HepG2 (cell line): ENCODE measurements around the gene P2RX1. TPM values are rescaled to one million over a fixed set of nuclear protein-coding genes. Genes with fewer than 3 reads are reported as not detected.

Experiments used
- ATAC-seq: fragments of 200-7000 bp; cut with Tn5 transposase; 3 replicates; pipeline ENCODE4 v1.9.1; 2020; ENCODE audit warnings: mild to moderate bottlenecking, moderate library complexity
- BruUV-seq: library from RNA; stranded (reverse); fragments of 400-500 nt; replicated peaks from 2 replicates; lab custom pipeline; 2021; lab: Mats Ljungman, UMichigan
- CTCF ChIA-PET: fragments of 300-600 bp; formaldehyde crosslinking; extraction: SDS; loops from one replicate; lab custom pipeline; 2021; ENCODE audit warnings: low total read pairs, inconsistent platforms, low intra/inter-chr PET ratio; lab: Yijun Ruan, JAX
- POLR2A ChIA-PET: fragments of 350-600 bp; sonication (Branson Sonifier 250); formaldehyde crosslinking; loops from one replicate; lab custom pipeline; 2020; ENCODE audit warnings: antibody characterized with exemption, inconsistent platforms; lab: Yijun Ruan, JAX
- DNase-seq: peaks from one replicate; pipeline ENCODE4 v3.0.0-alpha.2; 2015; ENCODE audit warnings: low spot score
- FAIRE-seq: peaks from 3 replicates; lab custom pipeline; 2011; peaks lifted over from hg19 to GRCh38; lab: Jason Lieb, UNC
- H2AFZ ChIP-seq: one replicate; pipeline ENCODE4 v1.6.1; 2011; ENCODE audit warnings: low read length, inconsistent platforms
- H3K27ac ChIP-seq: fragments of 300-600 bp; 3 replicates; pipeline ENCODE4 v1.8.0; 2011; ENCODE audit warnings: mixed run types, mild to moderate bottlenecking, mixed read lengths, low read length, inconsistent platforms; ENCODE audit not compliant: insufficient read depth; ENCODE audit errors: extremely low read length
- H3K27me3 ChIP-seq, 2 experiments: fragments of 200-600 bp in 1 of 2; 2 replicates in 1 of 2; 3 replicates in 1 of 2; pipeline versions ENCODE4 v1.6.0 to v1.8.0; 2011; ENCODE audit warnings: low read length in 2 of 2, mild to moderate bottlenecking in 2 of 2, moderate library complexity in 2 of 2, inconsistent platforms in 1 of 2; ENCODE audit not compliant: insufficient read depth in 2 of 2, control insufficient read depth in 1 of 2
- H3K36me3 ChIP-seq, 2 experiments: fragments of 200-600 bp in 1 of 2; replicated peaks in 1 of 2; 2 replicates in 1 of 2; 3 replicates in 1 of 2; pipeline versions ENCODE4 v1.5.1 to v1.8.0; 2011; ENCODE audit warnings: low read length in 2 of 2, inconsistent platforms in 1 of 2; ENCODE audit not compliant: insufficient read depth in 2 of 2, control insufficient read depth in 1 of 2
- H3K4me1 ChIP-seq: 2 replicates; pipeline ENCODE4 v1.5.1; 2012; ENCODE audit warnings: low read length, inconsistent platforms; ENCODE audit not compliant: insufficient read depth
- H3K4me2 ChIP-seq: 2 replicates; pipeline ENCODE4 v1.6.0; 2011; ENCODE audit warnings: low read depth, low read length, inconsistent platforms
- H3K4me3 ChIP-seq, 3 experiments: fragments of 200-600 bp in 1 of 3; sonication (generic), shearing (Covaris generic) in 1 of 3; replicated peaks in 1 of 3; 2 replicates each; pipeline ENCODE4 v1.5.1; 2011 to 2016; ENCODE audit warnings: low read length in 3 of 3, inconsistent platforms in 2 of 3, low read depth in 2 of 3, mild to moderate bottlenecking in 2 of 3, control low read depth in 1 of 3, mixed read lengths in 1 of 3; ENCODE audit not compliant: insufficient read depth in 1 of 3
- H3K79me2 ChIP-seq: one replicate; pipeline ENCODE4 v1.6.1; 2011; ENCODE audit warnings: low read length, inconsistent platforms; ENCODE audit not compliant: insufficient read depth
- H3K9ac ChIP-seq: 2 replicates; pipeline ENCODE4 v1.6.0; 2011; ENCODE audit warnings: mild to moderate bottlenecking, low read depth, low read length, inconsistent platforms; ENCODE audit not compliant: insufficient read depth
- H3K9me3 ChIP-seq: 2 replicates; pipeline ENCODE4 v1.5.1; 2012; ENCODE audit warnings: mild to moderate bottlenecking, low read length
- H4K20me1 ChIP-seq: 2 replicates; pipeline ENCODE4 v1.6.0; 2011; ENCODE audit warnings: inconsistent platforms, mild to moderate bottlenecking, low read length, moderate library complexity; ENCODE audit not compliant: insufficient read depth
- CEBPB ChIP-seq: IDR thresholded peaks from 2 replicates; pipeline ENCODE4 v1.6.1; 2011; ENCODE audit warnings: low read depth, low read length, improper control_type of control experiment, borderline replicate concordance
- HMG20B ChIP-seq: conservative IDR thresholded peaks from 2 replicates; pipeline ENCODE4 v1.6.1; 2016; ENCODE audit warnings: missing genetic modification reagents, missing compliant biosample characterization
- U2AF2 ChIP-seq: fragments of 200-400 bp; formaldehyde crosslinking; IDR thresholded peaks from 2 replicates; pipeline ENCODE4 v1.6.1; 2017; ENCODE audit warnings: low read depth, mild to moderate bottlenecking, low read length
- ZNF367 ChIP-seq: sonication (generic); formaldehyde crosslinking; IDR thresholded peaks from 2 replicates; pipeline ENCODE4 v1.4.0; 2020; ENCODE audit warnings: missing genetic modification reagents, borderline replicate concordance
- ZNF564 ChIP-seq: sonication (generic); formaldehyde crosslinking; IDR thresholded peaks from 2 replicates; pipeline ENCODE4 v1.8.1; 2023; ENCODE audit warnings: mild to moderate bottlenecking, missing genetic modification reagents
- ZNF768 ChIP-seq: sonication (generic); formaldehyde crosslinking; IDR thresholded peaks from 2 replicates; pipeline ENCODE4 v1.4.0; 2020; ENCODE audit warnings: missing genetic modification reagents
- WGBS: methylation state at CpG from one replicate; pipeline ENCODE4 v1.1.6; 2017; ENCODE audit warnings: low lambda C conversion rate; 5-methylcytosine and 5-hydroxymethylcytosine counted together
- in situ Hi-C: cut with HindIII; loops from 2 replicates; pipeline ENCODE4 v1.10.0; 2017; ENCODE audit warnings: low pct_unique_long_range_greater_than_20kb; ENCODE audit not compliant: extremely low pct_ligation_motif_present
- intact Hi-C: fragments of 100-400 bp; cut with micrococcal nuclease; formaldehyde crosslinking; loops from one replicate; pipeline ENCODE4 v1.10.0; 2022; ENCODE audit not compliant: unreplicated experiment
- polyA plus RNA-seq, 8 experiments: library from polyadenylated mRNA; depleted of rRNA in 3 of 8; stranded (reverse) in 7 of 8; unstranded in 1 of 8; fragments of >200 nt; fragmentation: Illumina TruSeq in 4 of 8; extraction: Trizol in 4 of 8; gene quantifications; 2 replicates each; pipeline versions ENCODE4 v1.2.1 to v1.2.3, GENCODE V29; 2011 to 2016; ENCODE audit warnings: low read depth in 4 of 8, missing spikeins in 1 of 8, mixed read lengths in 1 of 8; ENCODE audit not compliant: insufficient read depth in 1 of 8
- total RNA-seq, 5 experiments: library from RNA; depleted of rRNA; stranded (reverse); fragments of >200 nt; fragmentation: Illumina TruSeq; extraction: Trizol; gene quantifications; 2 replicates each; pipeline ENCODE4 v1.2.3, GENCODE V29; 2016; ENCODE audit warnings: low read depth in 1 of 5
- TF ChIP-seq, protein P1 (sequence below): sonication (generic); formaldehyde crosslinking; IDR thresholded peaks from 2 replicates; pipeline ENCODE4 v1.4.0; 2020; ENCODE audit warnings: missing genetic modification reagents

The P2RX1 gene
- total and polyA plus RNA-seq, 2 of the 13 experiments (the other 11 are each of a cell fraction or from before 2014, with no cell fraction given): 0.04 to 0.50 TPM

DNA sequence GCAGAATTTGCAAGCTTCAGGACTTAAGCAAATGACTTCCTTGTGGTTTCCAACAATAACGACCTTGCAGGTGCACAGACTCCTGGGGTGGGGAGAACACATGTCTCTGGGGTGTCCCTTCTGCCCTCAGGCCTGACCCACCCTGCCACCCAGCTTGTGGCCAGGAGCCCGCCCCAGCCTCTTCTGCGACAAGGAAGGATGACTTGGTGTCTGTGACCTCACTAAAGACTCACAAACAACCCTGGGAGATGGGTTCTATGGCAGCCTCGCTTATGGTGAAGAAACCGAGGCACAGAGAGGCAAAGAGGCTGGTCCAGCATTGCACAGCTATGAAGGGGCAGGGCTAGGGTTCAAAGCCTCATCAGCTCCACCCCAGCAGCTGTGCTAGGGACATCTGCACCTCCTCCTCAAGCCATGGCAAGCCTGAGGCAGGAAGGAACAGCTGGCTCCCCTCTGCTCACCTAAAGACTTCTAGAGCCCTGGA, 45.3 kb upstream of the P2RX1 start:
- peaks cover 5 to 66% of the 10 kb centered on the region in 2 experiments for H3K27me3 ChIP-seq
- ChIA-PET CTCF (no interaction called here), POLR2A (no interaction called here)
- no peak overlapping the region for H3K4me2 ChIP-seq
- no peak for FAIRE-seq
- H3K9me3 ChIP-seq: no peaks in the 10 kb centered on the region
- ATAC-seq: no peak
- TF ChIP-seq ZNF564 (CRISPR knock-in tag) (no peak), ZNF768 (CRISPR knock-in tag) (peak; percentile 85)
- H3K36me3 ChIP-seq: no peaks in the 10 kb centered on the region
- no peak overlapping the region for H2AFZ ChIP-seq
- BruUV-seq: no TSS peak
- H3K27ac ChIP-seq: no peak overlapping the region
- in situ Hi-C loops (no loop called here), intact Hi-C loops (no loop called here)
- no peak overlapping the region for H3K9ac ChIP-seq
- no peak for DNase-seq
- H3K79me2 ChIP-seq: no peaks in the 10 kb centered on the region
- no CpG with 5 or more reads among the region's 5 CpGs for WGBS
- H3K4me3 ChIP-seq: no peak overlapping the region
- H3K4me1 ChIP-seq: peaks cover 48% of the 10 kb centered on the region
- H4K20me1 ChIP-seq: no peaks in the 10 kb centered on the region

DNA sequence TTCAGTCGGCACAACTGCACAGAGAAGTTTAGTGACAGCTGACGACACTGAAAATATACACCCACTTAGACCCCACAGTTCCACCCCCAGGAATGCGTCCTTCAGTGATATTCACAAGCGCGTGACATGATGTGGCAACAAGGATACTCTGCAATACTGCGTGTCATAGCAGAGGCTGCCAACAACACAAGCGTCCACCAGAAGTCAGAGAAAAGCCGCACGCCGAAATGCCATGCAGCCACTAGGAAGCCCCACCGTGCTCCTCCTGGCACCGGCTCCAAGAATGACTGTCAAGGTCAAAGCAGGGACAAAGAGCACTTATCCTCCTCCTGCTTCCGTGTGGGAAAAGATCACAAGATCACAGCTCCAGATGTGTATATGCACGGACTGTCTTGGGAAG, 44.5 kb upstream of the P2RX1 start:
- POLR2A ChIA-PET: no interaction called here
- H3K9ac ChIP-seq: no peak overlapping the region
- no peaks in the 10 kb centered on the region for H3K36me3 ChIP-seq
- CTCF ChIA-PET: no interaction called here
- intact Hi-C loops: no loop called here
- peaks cover 43% of the 10 kb centered on the region for H3K4me1 ChIP-seq
- no TSS peak for BruUV-seq
- H3K4me2 ChIP-seq: no peak overlapping the region; the same call in 1 of the 2 replicates
- H3K9me3 ChIP-seq: no peaks in the 10 kb centered on the region
- ATAC-seq: no peak
- no peak for FAIRE-seq
- H3K27me3 ChIP-seq: peaks cover 6 to 69% of the 10 kb centered on the region in 2 experiments
- no peak overlapping the region for H3K27ac ChIP-seq
- in situ Hi-C loops: no loop called here
- H3K79me2 ChIP-seq: no peaks in the 10 kb centered on the region
- 24% methylated on average over 10 of the region's 14 CpGs for WGBS
- no peak for TF ChIP-seq HMG20B (CRISPR knock-in tag)
- TF ChIP-seq CEBPB: peak; percentile 50; the same call in 1 of the 2 replicates
- TF ChIP-seq U2AF2: no peak
- TF ChIP-seq, protein P1, sequence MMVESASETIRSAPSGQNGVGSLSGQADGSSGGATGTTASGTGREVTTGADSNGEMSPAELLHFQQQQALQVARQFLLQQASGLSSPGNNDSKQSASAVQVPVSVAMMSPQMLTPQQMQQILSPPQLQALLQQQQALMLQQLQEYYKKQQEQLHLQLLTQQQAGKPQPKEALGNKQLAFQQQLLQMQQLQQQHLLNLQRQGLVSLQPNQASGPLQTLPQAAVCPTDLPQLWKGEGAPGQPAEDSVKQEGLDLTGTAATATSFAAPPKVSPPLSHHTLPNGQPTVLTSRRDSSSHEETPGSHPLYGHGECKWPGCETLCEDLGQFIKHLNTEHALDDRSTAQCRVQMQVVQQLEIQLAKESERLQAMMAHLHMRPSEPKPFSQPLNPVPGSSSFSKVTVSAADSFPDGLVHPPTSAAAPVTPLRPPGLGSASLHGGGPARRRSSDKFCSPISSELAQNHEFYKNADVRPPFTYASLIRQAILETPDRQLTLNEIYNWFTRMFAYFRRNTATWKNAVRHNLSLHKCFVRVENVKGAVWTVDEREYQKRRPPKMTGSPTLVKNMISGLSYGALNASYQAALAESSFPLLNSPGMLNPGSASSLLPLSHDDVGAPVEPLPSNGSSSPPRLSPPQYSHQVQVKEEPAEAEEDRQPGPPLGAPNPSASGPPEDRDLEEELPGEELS: no peak
- no peak for TF ChIP-seq ZNF367 (CRISPR knock-in tag)
- H4K20me1 ChIP-seq: no peaks in the 10 kb centered on the region
- H2AFZ ChIP-seq: no peak overlapping the region
- no peak overlapping the region for H3K4me3 ChIP-seq
- no peak for DNase-seq
